Skeletal muscle cell (primary cell): ENCODE measurements around the gene SLC66A2.
"Not testable (repeated sequence)": the region's sequence is repeated elsewhere in the genome, so short reads cannot be mapped to it uniquely, and the experiment has no call there.

Source experiments
- DNase-seq: peaks from one replicate; pipeline ENCODE4 v3.0.0-alpha.2; 2010; ENCODE audit warnings: low read depth
- H3K4me3 ChIP-seq: 2 replicates; pipeline ENCODE4 v1.5.1; 2011; ENCODE audit warnings: low read depth, mild to moderate bottlenecking, control low read depth, low read length, moderate library complexity

SLC66A2 gene

DNA sequence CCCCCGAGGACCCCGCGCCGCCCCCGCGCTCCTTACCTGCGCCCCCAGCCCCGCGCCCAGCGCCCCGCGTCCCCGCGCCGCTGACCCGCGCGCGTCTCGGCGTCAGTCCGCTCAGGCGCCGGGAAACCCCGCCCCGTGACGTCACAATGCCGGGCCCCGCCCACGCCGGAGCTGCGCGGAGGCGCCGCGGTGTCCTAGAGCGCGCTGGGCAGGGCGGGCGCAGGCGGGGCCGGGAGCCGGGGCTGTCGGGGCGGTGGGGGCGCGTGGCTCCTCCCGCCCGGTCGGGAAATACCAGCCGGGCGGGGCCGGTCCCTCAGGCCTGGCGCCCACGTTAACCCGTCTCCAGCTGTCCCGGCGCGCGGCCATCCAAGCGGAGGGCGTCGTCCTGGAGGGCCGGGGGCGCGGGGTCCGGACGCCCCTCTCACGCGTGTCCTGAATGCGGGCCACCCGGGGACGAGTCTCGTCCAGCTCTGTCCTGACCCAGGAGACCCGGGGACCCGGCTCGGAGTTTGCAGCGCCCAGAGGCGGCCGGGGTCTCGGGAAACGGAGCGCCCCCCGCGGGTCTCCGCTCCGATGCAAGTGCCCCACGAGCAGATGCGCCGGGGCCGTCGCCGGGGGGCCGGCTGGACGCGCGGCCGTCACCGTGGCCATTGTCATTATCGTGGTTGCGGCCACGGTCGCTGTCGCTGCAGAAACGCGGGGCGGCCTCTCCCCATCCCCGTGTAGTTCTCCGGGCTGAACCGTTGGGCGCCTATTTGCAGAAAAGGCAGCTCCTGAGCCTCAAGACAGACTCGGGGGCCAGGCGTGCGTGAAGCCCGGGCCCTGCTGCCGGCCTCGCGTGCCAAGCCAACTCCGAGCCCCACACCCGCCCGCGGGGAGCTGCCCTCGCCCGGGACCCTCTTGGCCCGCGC lies at the start of gene SLC66A2:
SLC66A2 (minus strand) TSS at position 109 of the 911 bp plus-strand sequence. CDS start 727 bp downstream, outside the sequence.
- H3K4me3 ChIP-seq = peak within 1 kb of the TSS; percentile 76
- peak; percentile 44 for DNase-seq

- no peak for DNase-seq
- no peak overlapping the region for H3K4me3 ChIP-seq
These were observed 49.4 kb upstream of the SLC66A2 start for GRCh38 chr18:80000877-80001276.

DNA sequence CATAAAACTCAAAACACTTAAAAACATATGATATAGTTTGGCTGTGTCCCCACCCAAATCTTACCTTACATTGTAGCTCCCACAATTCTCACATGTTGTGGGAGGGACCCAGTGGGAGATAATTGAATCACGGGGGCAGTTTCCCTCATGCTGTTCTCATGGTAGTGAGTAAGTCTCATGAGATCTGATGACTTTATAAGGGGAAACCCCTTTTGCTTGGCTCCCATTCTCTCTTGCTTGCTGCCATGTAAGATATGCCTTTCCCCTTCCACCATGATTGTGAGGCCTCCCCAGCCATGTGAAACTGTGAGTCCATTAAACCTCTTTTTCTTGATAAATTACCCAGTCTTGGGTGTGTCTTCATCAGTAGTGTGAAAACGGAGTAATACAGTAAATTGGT lies 48.2 kb upstream of the SLC66A2 start:
- DNase-seq, H3K4me3 ChIP-seq: not testable (repeated sequence)

DNA sequence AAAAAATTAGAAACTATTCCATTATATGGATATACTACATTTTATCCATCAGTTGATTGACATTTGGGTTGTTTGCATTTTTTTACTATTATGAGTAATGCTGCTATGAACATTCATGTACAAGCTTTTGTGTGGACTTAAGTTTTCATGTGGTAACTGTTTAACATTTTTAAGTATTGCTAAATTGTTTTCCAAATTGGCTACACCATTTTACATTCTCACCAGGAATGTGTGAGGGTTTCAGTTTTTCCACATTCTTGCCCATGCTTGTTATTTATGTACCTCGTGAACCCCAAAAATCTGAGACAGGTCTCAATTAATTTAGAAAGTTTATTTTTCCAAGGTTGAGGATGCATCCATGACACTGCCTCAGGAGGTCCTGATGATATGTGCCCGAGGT lies 40.0 kb upstream of the SLC66A2 start:
- DNase-seq = no peak
- no peak overlapping the region for H3K4me3 ChIP-seq

DNA sequence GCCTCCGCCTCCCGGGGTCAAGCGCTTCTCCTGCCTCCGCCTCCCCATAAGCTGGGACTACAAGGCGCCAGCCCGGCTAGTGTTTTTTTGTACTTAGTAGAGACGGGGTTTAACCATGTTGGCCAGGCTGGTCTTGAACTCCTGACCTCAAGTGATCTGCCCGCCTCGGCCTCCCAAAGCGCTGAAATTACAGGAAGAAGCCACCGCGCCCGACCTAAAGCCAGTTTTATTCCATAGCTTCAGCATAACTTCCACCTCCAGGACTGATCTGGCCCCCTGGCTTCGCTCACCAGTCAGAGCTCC lies 37.7 kb upstream of the SLC66A2 start:
- peak overlapping the region; percentile 90 for H3K4me3 ChIP-seq
- no peak for DNase-seq

- H3K4me3 ChIP-seq = peak within 1 kb of the TSS; percentile 90
- peak; percentile 72 for DNase-seq
These were observed 37.2 kb upstream of the SLC66A2 start, which contains the start of gene TXNL4A for GRCh38 chr18:79988451-79989194. Gene TXNL4A (minus strand): TSS chr18:79988563. CDS start chr18:79988392, 171 bp downstream.

DNA sequence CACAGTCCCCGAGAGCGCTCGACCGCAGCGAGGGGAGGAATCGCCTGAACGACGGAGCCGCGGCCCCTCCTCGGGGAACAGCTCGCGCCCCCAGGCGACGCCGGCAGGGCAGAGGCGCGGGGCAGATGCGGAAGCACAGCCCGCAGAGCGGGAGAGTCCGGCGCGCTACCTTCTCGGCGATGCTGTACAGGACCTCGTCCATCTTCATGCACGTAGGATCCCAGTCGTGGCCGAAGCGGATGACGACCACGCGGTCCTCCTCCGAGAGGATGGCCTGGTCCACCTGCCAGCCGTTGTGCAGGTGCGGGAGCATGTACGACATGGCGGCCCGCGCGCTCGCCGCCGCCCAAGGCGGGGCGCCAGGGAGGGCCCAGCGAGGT lies 36.6 kb upstream of the SLC66A2 start:
- DNase-seq = no peak
- H3K4me3 ChIP-seq = peak overlapping the region; percentile 90

- H3K4me3 ChIP-seq = peak overlapping the region; percentile 90
- no peak for DNase-seq
These were observed 36.1 kb upstream of the SLC66A2 start for GRCh38 chr18:79987566-79987965.

DNA sequence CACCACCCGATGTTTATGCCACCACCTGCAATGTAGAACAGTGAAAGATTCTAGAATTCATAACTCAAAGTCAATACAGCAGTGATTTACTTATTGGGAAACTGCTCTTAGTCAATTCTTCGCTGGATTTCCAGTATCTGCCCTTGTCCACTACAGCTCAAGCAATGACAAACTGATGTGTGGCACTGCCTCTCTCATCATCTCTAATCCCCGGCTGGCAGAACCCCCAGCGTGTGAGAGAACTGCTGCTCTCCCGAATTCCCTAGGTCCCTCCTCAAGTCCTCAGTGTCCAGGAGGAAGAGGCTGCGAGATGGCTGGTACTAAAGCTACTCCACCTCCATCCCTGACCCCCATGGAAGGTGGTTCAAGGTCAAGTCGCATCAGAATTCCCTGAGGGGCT lies 35.3 kb upstream of the SLC66A2 start:
- H3K4me3 ChIP-seq = peak overlapping the region; percentile 90
- no peak for DNase-seq

GRCh38 chr18:79985172-79985571 lies 33.7 kb upstream of the SLC66A2 start:
- no peak overlapping the region for H3K4me3 ChIP-seq
- DNase-seq = no peak

GRCh38 chr18:79983793-79984192 lies 32.3 kb upstream of the SLC66A2 start:
- no peak overlapping the region for H3K4me3 ChIP-seq
- no peak for DNase-seq

DNA sequence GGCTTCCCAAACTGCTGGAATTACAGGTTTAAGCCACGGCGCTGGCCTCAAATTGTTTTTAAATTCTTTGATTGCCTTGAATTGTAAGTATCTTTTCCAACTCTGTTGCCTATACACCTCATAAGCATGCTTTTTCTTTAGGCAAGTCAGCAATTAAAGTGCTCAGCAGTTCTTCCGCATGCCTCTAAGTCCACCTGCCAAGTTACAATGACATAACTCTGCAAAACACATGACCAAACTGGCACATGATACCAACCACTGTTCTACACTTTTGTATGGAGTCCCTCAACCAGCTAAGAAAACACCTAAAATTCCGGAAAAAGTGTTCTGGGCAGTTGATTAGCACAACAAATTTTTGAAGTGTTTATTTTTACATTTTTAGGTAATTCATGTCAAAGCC lies 31.8 kb upstream of the SLC66A2 start:
- DNase-seq = no peak

GRCh38 chr18:79982736-79983135 lies 31.3 kb upstream of the SLC66A2 start:
- no peak for DNase-seq
- no peak overlapping the region for H3K4me3 ChIP-seq

More for the DNA sequence above, 31.8 kb upstream of the SLC66A2 start:
- no peak overlapping the region for H3K4me3 ChIP-seq

GRCh38 chr18:79980585-79980984 lies 29.1 kb upstream of the SLC66A2 start:
- no peak for DNase-seq
- H3K4me3 ChIP-seq = no peak overlapping the region

- H3K4me3 ChIP-seq = no peak overlapping the region
- DNase-seq = no peak
These were observed 28.4 kb upstream of the SLC66A2 start for GRCh38 chr18:79979843-79980242.

DNA sequence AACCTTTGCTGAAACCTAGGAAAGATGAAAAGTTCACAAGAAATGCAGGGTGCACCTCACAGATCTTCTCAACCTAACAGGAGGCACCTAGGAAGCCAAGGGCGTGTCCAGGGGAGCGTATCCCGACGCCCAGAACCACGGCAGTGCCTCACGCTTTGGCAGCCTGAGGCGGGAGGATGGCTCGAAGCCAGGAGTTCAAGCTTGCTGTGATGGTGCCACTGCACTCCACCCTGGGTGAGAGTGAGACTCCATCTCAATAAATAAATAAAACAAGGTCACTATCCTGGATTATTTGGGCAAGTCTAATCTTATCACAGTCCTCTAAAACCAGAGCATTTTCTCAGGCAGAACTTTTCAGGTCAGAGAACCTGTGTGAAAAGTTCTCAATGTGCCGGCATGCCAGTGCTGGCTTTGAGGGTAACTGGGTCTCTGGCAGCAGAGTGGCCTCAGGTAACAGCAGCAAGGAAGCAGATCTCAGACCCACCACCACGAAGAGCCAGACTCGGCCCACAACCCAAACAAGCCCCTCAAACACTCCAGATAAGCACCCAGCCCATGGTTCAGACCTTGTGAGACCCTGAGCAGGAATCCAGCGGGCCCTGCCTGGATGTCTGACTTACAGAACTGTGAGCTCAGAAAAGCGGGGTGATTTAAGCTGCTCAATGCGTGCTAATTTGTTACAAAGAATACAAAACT lies 24.7 kb upstream of the SLC66A2 start:
- no peak for DNase-seq
- H3K4me3 ChIP-seq = no peak overlapping the region

GRCh38 chr18:79975043-79975442 lies 23.6 kb upstream of the SLC66A2 start:
- no peak for DNase-seq
- H3K4me3 ChIP-seq = no peak overlapping the region

- no peak overlapping the region for H3K4me3 ChIP-seq
- no peak for DNase-seq
These were observed 22.7 kb upstream of the SLC66A2 start for GRCh38 chr18:79974025-79974654.

GRCh38 chr18:79973517-79973916 lies 22.1 kb upstream of the SLC66A2 start:
- no peak for DNase-seq
- H3K4me3 ChIP-seq = no peak overlapping the region

DNA sequence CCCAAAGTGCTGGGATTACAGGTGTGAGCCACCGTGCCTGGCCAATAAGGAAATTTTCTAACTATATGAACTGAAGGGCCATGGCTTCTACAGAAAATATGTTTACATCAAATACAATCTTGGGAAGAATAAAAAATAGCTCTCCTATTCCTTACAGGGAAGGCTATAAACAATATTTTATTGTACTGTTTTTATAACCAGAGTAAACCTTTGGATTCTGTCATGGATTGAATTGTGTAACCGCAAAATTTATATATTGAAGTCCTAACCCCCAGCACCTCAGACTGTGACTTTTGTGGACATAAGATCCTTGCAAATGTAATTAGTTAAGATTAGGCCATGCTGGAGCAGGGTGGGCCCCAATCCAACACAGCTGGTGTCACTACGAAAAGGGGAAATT lies 21.3 kb upstream of the SLC66A2 start:
- no peak overlapping the region for H3K4me3 ChIP-seq
- no peak for DNase-seq
